ENCODE data around the gene ANTXR2.
"Not testable (repeated sequence)": the region's sequence is repeated elsewhere in the genome, so short reads cannot be mapped to it uniquely, and the experiment has no call there.

- not testable (repeated sequence) for TF ChIP-seq CTCF (IDR thresholded peaks at IDR 0.05); ZFX (IDR thresholded peaks at IDR 0.05; ENCODE audit: borderline replicate concordance)
These were observed 184.0 kb downstream of the ANTXR2 start for GRCh38 chr4:79889026-79889425.

Measured in 22Rv1 (cell line).